GM12801 (cell line): ENCODE measurements around the gene STXBP2.

Experiments
- TF ChIP-seq, protein P1 (sequence below): IDR thresholded peaks from one replicate; pipeline ENCODE4 v1.5.1; 2011; ENCODE audit warnings: control low read depth; ENCODE audit not compliant: insufficient read length; ENCODE audit errors: extremely low read depth

The STXBP2 gene

DNA sequence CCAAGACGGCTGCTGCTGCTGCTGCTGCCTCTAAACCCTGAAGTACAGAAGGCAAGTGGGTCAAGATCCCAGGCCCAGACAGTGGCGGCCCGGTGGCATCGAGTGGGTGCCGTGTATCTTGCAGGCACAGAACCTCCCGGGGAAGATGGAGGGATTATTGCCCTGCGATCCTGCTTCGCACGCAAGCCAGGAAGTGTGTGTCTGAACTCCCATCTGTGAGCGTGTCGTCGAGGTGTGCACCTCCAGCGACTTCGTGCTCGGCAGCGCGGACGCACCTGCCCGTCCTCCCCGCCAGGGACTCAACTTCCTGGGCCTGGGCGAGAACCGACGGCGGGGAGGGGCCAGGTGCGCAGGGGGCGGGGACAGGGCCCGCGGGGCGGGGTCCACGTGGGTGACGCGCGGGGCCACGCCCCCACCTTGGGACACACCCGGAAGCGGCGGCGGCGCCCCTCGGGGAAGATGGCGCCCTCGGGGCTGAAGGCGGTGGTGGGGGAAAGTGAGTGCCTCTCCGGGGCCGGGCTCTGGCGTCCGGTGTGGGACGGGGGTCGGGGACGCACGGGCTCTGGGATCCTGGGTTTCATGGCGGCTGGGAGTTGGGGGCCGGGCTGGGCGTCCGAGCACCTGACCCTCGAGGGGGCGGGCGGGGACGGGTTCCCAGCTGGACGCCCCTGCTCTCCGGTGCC lies at the start of gene STXBP2:
STXBP2 (plus strand) TSS at position 420 of the 683 bp plus-strand sequence; CDS start at position 460, 40 bp downstream.
- TF ChIP-seq, protein P1, sequence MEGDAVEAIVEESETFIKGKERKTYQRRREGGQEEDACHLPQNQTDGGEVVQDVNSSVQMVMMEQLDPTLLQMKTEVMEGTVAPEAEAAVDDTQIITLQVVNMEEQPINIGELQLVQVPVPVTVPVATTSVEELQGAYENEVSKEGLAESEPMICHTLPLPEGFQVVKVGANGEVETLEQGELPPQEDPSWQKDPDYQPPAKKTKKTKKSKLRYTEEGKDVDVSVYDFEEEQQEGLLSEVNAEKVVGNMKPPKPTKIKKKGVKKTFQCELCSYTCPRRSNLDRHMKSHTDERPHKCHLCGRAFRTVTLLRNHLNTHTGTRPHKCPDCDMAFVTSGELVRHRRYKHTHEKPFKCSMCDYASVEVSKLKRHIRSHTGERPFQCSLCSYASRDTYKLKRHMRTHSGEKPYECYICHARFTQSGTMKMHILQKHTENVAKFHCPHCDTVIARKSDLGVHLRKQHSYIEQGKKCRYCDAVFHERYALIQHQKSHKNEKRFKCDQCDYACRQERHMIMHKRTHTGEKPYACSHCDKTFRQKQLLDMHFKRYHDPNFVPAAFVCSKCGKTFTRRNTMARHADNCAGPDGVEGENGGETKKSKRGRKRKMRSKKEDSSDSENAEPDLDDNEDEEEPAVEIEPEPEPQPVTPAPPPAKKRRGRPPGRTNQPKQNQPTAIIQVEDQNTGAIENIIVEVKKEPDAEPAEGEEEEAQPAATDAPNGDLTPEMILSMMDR: no peak

DNA sequence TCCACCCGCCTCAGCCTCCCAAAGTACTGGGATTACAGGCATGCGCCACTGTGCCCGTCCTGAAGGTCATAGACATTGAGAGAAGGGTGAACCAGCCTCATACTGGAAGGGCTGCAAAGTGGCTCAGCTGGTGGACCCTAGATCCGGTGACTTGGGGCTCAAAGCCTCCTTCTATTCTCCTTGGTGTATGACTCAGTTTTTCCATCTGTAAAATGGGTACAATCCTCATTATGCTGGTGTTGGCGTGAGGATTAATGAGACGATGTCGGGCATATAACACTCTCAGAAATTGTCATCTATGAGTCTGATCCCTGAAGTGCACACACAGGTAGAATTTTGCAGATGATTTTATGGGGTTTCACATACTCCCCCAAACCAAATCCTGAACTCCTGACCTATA lies 47.1 kb upstream of the STXBP2 start:
- TF ChIP-seq, protein P1: no peak

DNA sequence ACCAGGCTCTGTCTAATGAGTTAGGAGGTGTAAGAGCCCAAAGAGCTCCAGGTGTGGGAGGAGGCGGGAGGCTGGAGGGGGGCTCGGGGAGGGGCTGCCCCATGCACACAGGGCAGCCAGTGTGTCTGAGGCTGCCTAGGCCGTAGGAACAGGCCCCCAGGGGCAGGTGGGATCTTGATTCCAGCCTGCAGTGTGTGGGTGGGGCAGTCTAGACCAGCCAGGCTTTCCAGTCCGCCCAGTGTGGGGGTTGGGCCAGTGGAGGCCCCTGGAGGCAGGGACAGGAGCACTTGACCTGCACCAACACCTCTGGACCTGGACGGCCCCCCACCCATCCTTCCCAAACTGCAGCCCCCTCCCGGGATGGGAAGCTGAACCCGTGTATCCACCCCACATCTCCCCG lies 46.7 kb upstream of the STXBP2 start:
- TF ChIP-seq, protein P1: no peak

DNA sequence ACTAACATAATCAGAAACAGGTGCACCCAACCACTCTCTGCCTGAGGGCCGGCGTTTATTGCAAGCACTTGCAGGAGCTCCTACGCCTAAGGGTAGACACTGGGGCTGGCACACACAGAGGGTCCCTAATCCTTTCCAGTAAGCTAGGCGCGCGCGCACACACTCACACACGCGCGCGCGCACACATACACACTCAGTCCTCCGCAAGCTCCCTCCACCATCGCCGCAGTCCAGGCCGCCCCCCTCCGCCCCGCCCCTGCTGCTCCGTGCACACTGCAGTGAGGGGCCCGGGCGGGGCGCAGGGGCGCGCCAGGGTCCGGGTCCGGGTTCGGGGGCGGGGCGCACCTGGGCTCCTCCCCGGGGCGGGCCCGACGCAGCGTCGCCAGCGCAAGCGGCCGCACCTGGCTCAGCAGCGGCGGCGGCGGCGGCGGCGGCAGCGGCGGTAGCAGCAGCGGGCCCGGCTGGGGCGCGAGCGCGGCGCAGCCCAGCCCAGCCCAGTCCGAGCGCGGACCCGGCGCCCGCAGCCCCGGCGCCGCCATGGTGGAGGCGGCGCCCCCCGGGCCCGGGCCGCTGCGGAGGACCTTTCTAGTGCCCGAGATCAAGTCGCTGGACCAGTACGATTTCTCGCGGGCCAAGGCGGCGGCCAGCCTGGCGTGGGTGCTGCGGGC lies 41.3 kb upstream of the STXBP2 start, which contains the start of gene CAMSAP3:
CAMSAP3 (plus strand) TSS at position 398 of the 668 bp plus-strand sequence; CDS start at position 538, 140 bp downstream.
- TF ChIP-seq, protein P1: no peak

DNA sequence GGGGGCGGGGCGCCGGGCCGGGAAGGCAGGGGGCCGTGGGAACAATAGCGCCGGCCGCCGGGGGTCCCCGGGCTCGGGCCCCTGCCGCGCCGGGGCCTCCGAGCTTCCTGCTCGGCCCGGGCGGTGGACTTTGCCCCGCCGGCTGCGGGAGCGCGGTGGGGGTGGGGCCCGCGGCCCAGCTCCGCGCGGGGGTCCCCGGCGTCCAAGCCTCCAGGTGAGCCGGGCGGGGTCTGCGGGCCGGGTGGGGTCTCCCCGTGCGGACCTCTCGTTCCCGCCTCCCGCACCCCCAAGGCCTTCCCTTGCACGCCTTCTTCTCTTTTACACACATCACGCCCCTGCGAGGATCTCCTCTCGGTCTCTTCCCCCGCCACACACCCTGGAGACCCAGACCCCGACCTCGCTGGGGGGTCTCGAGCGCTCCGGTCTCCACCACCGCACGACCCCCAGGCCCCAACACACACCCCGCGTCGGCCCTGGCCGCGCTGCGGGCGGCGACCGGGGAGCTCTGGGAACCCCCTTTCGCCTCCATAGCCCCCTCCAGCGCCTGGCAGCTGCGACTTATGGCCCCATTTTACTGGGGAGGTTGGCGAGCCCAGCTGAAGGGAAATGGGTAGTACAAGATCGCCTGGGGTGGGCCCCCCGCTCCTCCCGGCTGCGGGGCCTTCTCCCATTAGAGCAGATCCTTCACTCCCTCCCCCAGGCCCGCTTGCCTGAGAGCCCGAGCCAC lies 40.5 kb upstream of the STXBP2 start:
- TF ChIP-seq, protein P1: no peak

DNA sequence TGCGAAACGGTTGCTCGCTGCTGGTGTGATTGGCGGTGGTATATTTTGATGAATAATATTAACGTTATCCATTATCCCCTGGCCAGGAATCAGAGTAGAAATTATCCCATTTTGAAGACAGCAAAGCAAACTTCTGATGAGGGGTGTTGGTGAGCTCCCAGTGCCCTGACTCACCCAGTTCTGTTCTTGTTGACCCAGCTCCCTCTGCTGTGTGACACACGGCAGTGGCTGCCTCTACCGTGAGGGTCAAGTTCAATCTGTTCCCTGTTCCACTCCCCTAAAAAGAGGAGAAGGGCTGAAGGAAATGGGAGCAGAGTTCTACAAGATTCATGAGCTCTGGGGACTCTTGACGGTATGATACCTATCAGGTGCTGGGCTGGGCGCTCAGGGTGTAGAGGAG lies 39.2 kb upstream of the STXBP2 start:
- TF ChIP-seq, protein P1: no peak

DNA sequence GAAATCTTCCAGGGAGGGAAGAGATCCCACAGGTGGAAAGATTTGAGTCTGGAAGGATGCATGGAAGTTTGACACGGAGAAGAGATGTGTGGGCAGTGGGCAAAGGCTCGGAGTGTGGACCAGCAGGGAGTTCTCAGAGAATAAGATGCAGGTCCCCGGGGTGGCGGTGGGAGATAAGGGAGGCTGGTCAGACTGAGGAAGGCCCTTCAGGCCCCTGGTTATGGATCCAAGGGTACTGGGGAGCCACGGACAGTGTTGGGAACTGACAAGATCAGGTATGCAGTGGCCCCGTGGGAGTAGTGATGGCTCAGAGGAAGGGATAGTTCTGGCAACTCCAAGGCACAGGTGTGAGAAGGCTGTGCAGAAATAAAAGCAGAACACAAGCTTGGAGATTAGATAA lies 38.7 kb upstream of the STXBP2 start:
- TF ChIP-seq, protein P1: no peak
